Umbilical cord (tissue), 2 donors: ENCODE results near the gene ASIC4. TPM values are rescaled to one million over a fixed set of nuclear protein-coding genes. Genes with fewer than 3 reads are reported as not detected.

ENCODE experiments used
- DNase-seq: peaks from one replicate; pipeline ENCODE4 v3.0.0-alpha.2; 2015; ENCODE audit warnings: low spot score
- total RNA-seq: library from RNA; depleted of rRNA; stranded (reverse); fragments of >200 nt; gene quantifications from one replicate; pipeline ENCODE4 v1.2.3, GENCODE V29; 2014; ENCODE audit warnings: low replicate concordance; ENCODE audit not compliant: insufficient read depth

ASIC4 gene
- total RNA-seq, 1 donor from 2014 or later, result 0.96 TPM

DNA sequence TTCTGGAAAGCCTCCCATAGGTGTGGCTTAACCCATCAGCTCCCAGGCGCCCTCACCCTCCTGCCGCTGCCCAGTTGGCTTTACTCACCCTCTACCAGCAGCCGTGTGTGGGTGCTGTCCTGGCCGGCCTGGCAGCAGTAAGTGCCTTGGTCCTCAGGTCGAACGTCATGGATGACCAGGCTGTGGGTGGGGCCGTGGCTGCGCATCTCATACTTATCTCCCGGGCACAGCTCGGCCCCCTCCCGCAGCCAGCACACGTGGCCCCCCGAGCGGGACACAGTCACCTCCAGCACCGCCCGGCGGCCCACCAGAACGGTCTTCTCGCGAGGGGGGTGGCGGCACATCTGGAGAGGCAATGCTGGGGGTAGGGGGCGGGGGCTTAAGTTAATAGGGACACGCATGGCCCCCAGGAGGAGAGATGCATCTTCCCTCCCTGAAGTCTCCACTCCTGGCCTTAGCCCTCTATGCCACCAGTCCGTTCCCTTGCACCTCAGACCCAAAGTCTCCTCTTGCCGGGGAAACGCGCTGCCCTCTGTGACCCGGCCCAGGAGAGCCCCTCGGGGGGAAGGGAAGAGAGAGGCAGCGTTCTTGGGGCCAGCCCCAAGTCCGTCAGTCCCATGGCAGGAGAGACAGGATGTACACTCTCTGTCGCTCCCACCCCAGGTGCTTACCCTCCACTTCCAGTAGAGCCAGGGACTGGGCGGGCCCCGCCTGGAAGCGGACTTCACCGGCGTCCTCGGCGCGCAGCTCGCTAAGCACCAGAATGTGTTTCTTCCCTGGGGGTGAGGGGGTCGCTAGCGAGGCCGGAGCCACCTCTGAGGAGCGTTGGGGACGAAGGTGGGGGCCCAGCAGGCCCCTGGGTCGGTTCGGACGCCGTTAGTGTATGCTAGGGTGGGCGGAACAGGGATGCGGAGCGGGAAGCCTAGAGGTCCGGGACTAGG is 37.4 kb downstream of the ASIC4 start:
- DNase-seq, result peak; percentile 88

- DNase-seq, result peak; percentile 92
Observed at GRCh38 chr2:219552382-219553167, 38.3 kb downstream of the ASIC4 start.

GRCh38 chr2:219553168-219553417 is 38.8 kb downstream of the ASIC4 start:
- DNase-seq, result no peak

- DNase-seq, result no peak
Observed at GRCh38 chr2:219553463-219553963, 39.2 kb downstream of the ASIC4 start.

DNA sequence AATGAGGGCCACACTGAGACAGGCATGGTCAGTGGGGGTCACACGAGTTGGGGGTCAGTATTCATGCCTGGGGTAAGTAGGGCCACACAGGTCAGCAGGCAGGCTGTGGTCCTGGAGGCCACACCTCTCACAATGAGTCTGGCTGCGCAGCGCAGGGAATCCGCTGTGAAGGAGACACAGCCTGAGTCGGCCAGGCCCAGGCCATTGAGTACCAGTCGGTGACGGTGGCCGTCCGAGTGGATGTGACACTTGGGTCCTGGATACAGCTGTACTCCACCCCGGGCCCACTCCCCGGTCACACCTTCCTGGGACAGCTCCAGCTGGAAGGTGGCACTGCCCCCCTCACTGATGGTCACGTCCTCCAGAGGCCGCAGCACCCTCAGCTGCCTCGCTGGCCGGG is 40.1 kb downstream of the ASIC4 start:
- DNase-seq, result no peak

GRCh38 chr2:219555956-219556355 is 41.7 kb downstream of the ASIC4 start:
- DNase-seq, result no peak

GRCh38 chr2:219556413-219556812 is 42.1 kb downstream of the ASIC4 start:
- DNase-seq, result no peak

DNA sequence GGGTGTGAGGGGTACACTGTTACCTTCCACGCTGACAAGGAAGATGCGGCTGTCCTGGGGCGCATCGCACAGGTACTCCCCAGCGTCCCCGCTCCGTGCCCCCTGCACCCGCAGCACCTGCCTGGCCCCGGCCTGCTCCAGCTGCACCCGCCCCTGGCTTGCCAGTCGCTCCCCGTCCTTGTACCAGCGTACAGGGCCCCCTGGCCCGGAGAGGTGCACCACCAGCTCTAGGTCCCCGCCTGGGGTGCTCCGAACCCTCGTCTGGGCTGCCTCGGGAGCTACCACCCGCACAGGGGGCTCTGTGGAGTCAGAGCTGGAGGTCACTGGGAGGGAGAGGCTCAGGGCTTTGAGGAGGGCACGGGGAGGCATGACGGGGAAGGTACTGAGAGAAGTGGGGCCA is 43.0 kb downstream of the ASIC4 start:
- DNase-seq, result no peak

DNA sequence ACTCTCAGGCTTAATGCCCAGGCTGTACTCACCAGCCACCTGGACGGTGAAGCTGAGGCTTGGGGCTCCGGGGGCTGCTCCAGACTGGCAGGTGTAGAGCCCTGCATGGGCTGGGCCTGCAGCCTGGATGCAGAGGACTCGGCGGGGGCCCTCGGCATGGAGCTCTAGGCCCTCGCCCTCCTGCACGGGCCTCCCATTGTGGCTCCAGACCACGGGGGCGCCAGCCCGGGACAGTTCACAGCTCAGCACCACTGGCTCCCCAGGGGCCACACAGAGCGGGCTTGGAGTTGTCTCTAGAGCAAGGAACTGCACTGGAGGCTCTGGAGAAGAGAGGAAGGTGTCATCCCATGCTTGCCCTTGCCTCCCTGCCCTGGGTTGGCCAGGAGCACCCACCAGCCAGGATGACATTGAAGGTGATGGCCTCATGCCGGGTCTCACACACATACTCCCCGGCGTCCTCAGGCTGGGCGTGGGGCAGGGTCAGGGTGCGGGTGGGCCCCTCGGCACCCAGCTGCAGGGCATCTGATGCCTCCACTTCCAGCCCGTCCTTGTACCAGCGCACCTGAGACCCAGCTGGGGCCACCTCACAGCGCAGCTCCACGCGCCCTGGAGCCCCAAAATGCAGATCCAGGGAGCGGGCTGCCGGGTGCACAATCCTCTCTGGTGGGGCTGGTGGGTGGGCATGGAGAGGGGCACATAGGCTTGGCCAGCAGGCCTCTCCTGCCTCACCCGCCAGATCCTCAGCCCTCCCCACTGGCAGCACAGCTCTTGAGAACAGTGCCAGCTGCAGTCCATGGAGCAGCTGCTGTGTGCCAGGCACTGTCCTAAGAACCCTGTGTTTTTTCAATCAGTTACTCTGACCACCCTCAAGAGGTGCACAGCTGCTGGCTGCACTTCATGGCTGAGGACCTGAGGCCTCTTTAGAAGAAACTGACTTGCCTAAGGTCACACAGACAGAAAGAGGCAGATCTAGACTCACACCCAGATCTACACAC is 43.8 kb downstream of the ASIC4 start:
- DNase-seq, result no peak

GRCh38 chr2:219559156-219559915 is 45.1 kb downstream of the ASIC4 start:
- DNase-seq, result no peak

- DNase-seq, result no peak
Observed at GRCh38 chr2:219560037-219560892, 46.0 kb downstream of the ASIC4 start.

GRCh38 chr2:219560893-219561178 is 46.6 kb downstream of the ASIC4 start:
- no peak for DNase-seq

DNA sequence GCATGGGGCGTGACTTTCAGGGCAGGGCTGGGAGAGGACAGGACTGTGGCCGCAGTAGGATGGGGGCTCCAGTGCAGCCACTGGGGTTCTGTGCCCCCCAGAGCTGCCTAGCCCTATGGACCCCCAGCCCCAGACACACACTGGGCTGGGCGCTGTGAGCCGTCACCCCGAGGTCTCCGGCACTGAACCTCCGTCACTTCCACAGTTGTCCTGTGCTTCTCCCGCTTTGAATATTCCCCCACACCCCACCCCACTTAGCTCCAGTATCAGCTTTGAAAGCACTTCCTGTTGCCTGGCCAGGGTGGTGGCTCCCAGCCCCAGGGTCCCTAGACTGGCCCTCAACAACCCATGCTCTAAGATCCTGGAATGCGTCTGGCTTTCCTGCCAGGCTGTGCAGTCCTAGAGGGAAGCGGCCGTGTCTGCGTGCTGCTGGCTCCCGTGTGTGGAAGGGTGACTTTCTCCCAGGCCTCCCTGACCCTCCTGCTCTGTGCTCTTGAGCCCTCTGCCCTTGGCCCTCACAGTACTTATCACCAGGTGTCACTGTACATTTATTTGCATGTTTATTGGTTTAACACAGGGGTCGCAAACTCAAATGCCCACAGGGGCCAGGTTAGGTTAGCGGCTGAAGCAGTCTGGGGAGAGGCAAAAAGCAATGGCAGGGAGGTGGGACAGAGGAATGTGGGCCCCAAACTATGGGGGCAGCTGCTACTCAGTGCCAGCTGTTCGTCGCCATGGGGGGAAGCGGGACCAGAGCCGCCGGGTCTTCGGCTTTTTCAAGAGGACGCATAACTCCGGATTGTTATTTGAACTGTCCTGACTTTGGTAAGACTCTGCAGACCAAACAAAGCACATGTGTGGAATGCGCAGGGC is 47.1 kb downstream of the ASIC4 start:
- DNase-seq, result no peak

- DNase-seq, result no peak
Observed at GRCh38 chr2:219562049-219563020, 48.1 kb downstream of the ASIC4 start.

GRCh38 chr2:219563271-219563928 is 49.1 kb downstream of the ASIC4 start:
- no peak for DNase-seq

- no peak for DNase-seq
Observed at GRCh38 chr2:219565130-219566080, 51.1 kb downstream of the ASIC4 start.
